Activated CD8-positive, alpha-beta memory T cell treated with anti-CD3 and anti-CD28 coated beads, Interleukin-2, amount 10 ng/mL, durations not matched to agents 7 days and 5 days (primary cell): ENCODE data around the gene MICA. TPM values are rescaled to one million over a fixed set of nuclear protein-coding genes. Genes with fewer than 3 reads are reported as not detected.
"Not testable (repeated sequence)": the region's sequence is repeated elsewhere in the genome, so short reads cannot be mapped to it uniquely, and the experiment has no call there.

ENCODE experiments used
- ATAC-seq: fragments of 150-1000 bp; cut with Tn5 transposase; one replicate; pipeline ENCODE4 v1.10.0; 2021; ENCODE audit warnings: moderate library complexity
- CTCF ChIA-PET: fragments of 350-600 bp; sonication (Branson Sonifier 250); formaldehyde crosslinking; loops from one replicate; lab custom pipeline; 2021; ENCODE audit warnings: antibody characterized with exemption; lab: Charles Lee
- DNase-seq: peaks from one replicate; pipeline ENCODE4 v3.0.0-alpha.2; 2020
- H3K27ac Mint-ChIP-seq: one replicate; pipeline ENCODE4 v1.8.0; 2021; ENCODE audit warnings: mild to moderate bottlenecking, mixed read lengths
- H3K27me3 Mint-ChIP-seq: one replicate; pipeline ENCODE4 v1.8.0; 2021; ENCODE audit warnings: mixed read lengths
- H3K36me3 Mint-ChIP-seq: one replicate; pipeline ENCODE4 v1.8.0; 2021; ENCODE audit warnings: mild to moderate bottlenecking, mixed read lengths
- H3K4me1 Mint-ChIP-seq: one replicate; pipeline ENCODE4 v1.8.0; 2021; ENCODE audit warnings: mixed read lengths
- H3K4me3 Mint-ChIP-seq: one replicate; pipeline ENCODE4 v1.8.0; 2021; ENCODE audit warnings: mild to moderate bottlenecking, moderate library complexity, mixed read lengths
- H3K9me3 Mint-ChIP-seq: one replicate; pipeline ENCODE4 v1.8.0; 2022; ENCODE audit warnings: low read depth, mixed read lengths
- total RNA-seq, 2 experiments: library from RNA; stranded (reverse); gene quantifications; one replicate each; pipeline ENCODE4 v1.2.3, GENCODE V29; 2021

Gene MICA
- total RNA-seq, 2 experiments from 2014 or later, result 15.6 to 24.7 TPM

DNA sequence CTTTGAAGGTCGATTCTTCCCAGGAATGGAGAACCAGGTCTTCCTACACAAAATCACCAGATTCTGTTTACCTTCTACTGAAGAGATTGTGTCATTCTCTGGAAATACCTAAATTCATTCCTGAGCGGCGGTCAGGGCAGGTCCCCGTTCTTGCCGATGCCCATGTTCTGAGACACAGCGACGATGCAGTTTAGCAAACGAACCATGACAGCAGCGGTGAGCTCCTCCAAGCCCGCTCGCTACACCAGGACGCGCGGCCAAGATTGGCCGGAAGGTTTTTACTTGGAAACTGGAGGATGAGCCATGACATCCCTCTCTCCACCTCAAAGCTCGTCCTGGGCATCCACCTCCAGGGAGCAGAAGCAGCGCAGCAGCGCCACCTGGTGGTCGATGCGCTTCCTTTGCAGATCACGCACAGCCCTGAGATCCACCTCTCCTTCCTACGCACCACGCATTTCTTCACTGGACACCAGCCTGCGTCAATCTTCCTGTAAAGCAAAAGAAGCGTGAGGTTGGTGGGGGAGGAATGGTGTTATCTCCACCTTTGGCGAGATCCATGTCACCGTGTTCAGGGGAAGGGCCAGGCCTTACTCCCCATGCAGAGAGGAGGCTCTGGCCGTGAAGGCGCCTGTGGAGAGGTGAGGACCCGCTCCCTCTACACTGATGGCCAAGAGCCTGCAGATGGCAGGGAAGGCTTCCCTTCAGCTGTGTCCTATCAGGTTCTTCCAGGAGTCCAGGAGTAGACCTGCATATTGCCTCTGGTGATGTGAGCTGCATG, 36.5 kb upstream of the MICA start:
- ATAC-seq (peak; percentile 100), DNase-seq (peak; percentile 92)
- Mint-ChIP-seq H3K9me3 (no peaks in the 10 kb centered on the region), H3K4me3 (peak overlapping the region; percentile 66), H3K27ac (no peak overlapping the region), H3K4me1 (peaks cover 13% of the 10 kb centered on the region), H3K36me3 (peaks cover 7% of the 10 kb centered on the region), H3K27me3 (peaks cover 73% of the 10 kb centered on the region)
- CTCF ChIA-PET, result interaction anchor here (0.6 to 4.6 kb wide), 54 partner anchors 8 to 287 kb away, joined by 3 to 63 read pairs (median 4); partner anchors contain the start of genes LST1, MICA, PSORS1C2 and TCF19

DNA sequence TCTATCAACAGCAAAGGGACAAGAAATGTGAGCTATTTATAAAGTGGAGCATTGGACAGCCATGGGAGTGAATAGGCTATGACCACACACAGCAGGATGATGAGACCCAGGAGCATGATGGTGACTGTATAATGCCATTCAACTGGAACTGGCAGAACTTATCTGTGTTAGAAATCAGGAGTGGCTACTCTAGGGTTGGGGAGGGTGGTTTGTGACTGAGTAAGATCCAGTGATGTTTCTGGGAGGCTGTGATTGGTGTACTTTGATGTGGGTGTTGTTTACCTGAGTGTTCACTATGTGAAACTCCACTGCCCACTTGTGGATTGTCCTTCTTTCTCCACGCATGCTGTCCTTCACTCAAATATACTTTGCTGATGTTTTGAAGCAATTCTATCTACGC, 34.9 kb upstream of the MICA start:
- no peak overlapping the region for H3K27ac Mint-ChIP-seq
- ATAC-seq (no peak), DNase-seq (no peak)
- H3K36me3 Mint-ChIP-seq, result peaks cover 6% of the 10 kb centered on the region
- no peak overlapping the region for H3K4me3 Mint-ChIP-seq
- no peaks in the 10 kb centered on the region for H3K9me3 Mint-ChIP-seq
- CTCF ChIA-PET, result interaction anchor here (1.1 to 4.6 kb wide), 5 partner anchors 71 to 214 kb away, joined by 3 to 63 read pairs (median 21); partner anchors contain the start of gene TCF19
- peaks cover 17% of the 10 kb centered on the region for H3K4me1 Mint-ChIP-seq
- peaks cover 75% of the 10 kb centered on the region for H3K27me3 Mint-ChIP-seq

DNA sequence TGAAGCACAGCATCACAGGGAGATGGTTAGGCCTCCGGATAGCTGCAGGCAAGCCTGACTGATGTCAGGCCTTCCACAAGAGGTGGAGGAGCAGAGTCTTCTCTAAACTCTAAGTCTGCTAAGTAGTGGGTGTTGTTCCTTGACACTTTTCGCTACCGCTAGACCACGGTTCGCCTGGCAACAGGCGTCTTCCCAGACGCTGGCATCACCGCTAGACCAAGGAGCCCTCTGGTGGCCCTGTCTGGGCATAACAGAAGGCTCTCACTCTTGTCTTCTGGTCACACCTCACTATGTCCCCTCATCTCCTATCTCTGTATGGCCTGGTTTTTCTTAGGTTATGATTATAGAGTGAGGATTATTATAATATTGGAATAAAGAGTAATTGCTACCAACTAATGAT, 29.3 kb upstream of the MICA start:
- CTCF ChIA-PET, H3K4me3 Mint-ChIP-seq, H3K36me3 Mint-ChIP-seq, DNase-seq, H3K9me3 Mint-ChIP-seq, ATAC-seq, H3K4me1 Mint-ChIP-seq, H3K27ac Mint-ChIP-seq: not testable (repeated sequence)
- peaks cover 43% of the 10 kb centered on the region for H3K27me3 Mint-ChIP-seq

DNA sequence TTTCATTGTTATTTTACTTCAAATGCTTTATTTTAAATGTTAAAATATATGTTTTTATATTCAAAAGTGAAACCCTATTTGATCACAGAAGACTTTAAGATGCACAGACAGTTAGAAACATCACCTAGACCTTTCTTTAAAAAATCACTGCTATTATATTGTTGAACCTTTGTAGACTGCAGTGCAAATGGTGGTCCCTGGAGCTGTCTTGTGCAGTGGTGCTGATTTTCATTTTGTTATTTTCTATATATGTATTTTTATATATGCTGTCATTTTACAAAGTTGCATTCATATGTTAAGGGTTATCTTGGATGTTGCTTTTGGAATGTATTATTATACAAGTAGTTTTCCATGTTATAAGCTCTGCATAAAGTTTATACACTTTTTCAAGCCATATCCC, 27.7 kb upstream of the MICA start:
- Mint-ChIP-seq H3K27me3 (peaks cover 42% of the 10 kb centered on the region), H3K9me3 (no peaks in the 10 kb centered on the region), H3K4me3 (no peak overlapping the region), H3K27ac (no peak overlapping the region), H3K4me1 (peaks cover 4% of the 10 kb centered on the region), H3K36me3 (peaks cover 1% of the 10 kb centered on the region)
- no peak for ATAC-seq
- no peak for DNase-seq
- CTCF ChIA-PET, result interaction anchor here (1.1 to 3.7 kb wide), 6 partner anchors 9 to 247 kb away, joined by 3 to 36 read pairs (median 4); no protein-coding TSS in a partner anchor

DNA sequence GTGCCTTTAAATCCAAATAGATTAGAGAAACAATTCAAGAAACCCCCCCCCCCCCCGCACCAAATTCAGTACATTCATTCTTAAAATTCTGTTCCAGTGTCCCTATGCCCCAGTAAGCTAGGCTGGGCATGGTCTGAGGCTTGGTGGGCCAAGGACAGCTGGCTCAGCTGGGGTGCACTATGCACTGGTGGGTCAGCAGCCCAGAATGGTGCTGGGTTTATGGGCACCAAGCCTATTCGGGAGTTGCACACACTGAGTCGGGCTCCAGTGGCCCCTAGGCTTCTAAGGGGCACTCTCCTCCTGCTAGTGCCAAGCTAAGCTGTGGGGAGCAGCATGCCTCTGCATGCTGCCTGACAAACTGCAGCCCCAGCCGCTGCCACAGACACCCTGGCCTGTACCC, 26.4 kb upstream of the MICA start:
- Mint-ChIP-seq H3K9me3 (no peaks in the 10 kb centered on the region), H3K4me1 (peaks cover 2% of the 10 kb centered on the region), H3K4me3 (no peak overlapping the region), H3K27me3 (peaks cover 50% of the 10 kb centered on the region), H3K27ac (no peak overlapping the region), H3K36me3 (peaks cover under 1% of the 10 kb centered on the region)
- no peak for ATAC-seq
- CTCF ChIA-PET, result interaction anchor here (1.1 to 3.7 kb wide), 5 partner anchors 10 to 248 kb away, joined by 3 to 36 read pairs (median 3); no protein-coding TSS in a partner anchor
- no peak for DNase-seq

DNA sequence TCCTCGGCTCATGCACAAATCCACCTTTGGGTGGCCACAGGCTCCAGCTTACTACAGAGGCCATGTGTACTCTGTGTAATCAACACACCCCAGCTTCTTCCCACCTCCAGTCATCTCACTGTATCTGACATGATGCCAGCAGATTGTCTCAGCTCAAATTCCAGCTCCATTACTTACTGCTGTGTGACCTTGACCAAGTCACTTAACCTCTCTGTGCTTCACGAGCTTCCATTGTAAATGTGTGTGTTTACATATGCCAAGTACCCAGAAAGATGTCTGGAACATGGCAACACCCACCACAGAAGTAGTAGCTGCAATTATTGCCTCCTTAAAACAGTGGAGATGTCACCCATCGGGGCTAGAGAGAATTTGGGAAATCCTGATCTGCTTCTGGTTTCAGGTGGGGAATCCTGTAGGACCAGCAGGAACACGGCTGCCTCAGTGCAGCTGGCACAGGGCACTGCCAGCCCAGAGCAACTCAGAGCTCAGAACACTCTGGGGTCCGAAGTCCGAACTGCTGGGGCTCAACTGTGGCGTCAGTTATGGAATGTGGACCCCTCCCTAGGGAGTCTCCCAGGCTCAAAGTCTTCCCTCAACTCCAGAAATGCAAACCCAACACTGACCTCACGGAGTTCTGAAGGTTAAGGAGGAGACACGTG, 25.2 kb upstream of the MICA start:
- peaks cover 40% of the 10 kb centered on the region for H3K27me3 Mint-ChIP-seq
- CTCF ChIA-PET, result interaction anchor here (0.7 to 3.7 kb wide), 2 partner anchors 12 to 21 kb away, joined by 3 to 36 read pairs; no protein-coding TSS in a partner anchor
- no peak overlapping the region for H3K4me3 Mint-ChIP-seq
- H3K4me1 Mint-ChIP-seq, result no peaks in the 10 kb centered on the region
- no peaks in the 10 kb centered on the region for H3K9me3 Mint-ChIP-seq
- no peaks in the 10 kb centered on the region for H3K36me3 Mint-ChIP-seq
- no peak for DNase-seq
- no peak overlapping the region for H3K27ac Mint-ChIP-seq
- no peak for ATAC-seq

DNA sequence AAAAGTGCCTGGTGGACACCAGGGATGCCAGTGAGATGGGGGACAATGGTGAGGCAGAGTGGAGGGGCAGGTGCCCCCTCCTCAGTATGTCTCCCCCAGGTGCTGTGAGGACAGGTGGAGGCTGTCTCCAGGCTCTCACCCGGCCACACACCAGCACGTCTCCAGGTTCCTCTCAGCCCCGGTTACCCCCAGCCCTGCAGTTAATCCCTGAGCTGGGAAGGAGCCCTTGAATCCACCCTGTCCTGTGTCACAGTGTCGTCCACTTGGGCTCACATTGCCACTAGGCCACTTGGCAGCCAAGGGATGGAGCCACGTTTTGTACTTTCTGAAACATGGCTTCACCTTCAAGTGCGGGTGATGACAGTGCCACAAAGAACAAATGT, 24.7 kb upstream of the MICA start:
- no peak for ATAC-seq
- Mint-ChIP-seq H3K4me1 (no peaks in the 10 kb centered on the region), H3K27me3 (peaks cover 39% of the 10 kb centered on the region), H3K36me3 (no peaks in the 10 kb centered on the region), H3K9me3 (no peaks in the 10 kb centered on the region), H3K4me3 (no peak overlapping the region), H3K27ac (no peak overlapping the region)
- no peak for DNase-seq
- CTCF ChIA-PET, result no interaction called here

DNA sequence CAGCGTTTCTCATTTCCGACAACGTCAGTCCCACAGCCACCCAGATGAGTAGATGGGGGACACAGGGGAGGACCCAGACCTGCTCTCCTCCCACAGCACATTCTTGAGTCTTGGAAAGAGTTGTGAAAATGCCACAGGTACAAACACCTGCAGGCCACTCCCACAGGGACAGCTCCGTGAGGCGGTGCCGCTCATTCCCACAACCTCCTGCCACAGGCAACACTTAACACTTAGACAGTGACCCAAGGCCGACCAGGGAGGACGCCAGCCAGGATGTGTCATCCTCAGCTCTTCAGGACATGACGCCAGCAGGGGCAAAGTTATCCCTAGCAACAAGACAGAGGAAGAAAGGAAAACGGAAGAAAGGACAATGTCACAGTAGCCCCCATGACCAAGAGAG, 23.5 kb upstream of the MICA start:
- no peaks in the 10 kb centered on the region for H3K9me3 Mint-ChIP-seq
- H3K27ac Mint-ChIP-seq, result no peak overlapping the region
- no peaks in the 10 kb centered on the region for H3K36me3 Mint-ChIP-seq
- CTCF ChIA-PET, result interaction anchor here (2.3 kb wide), 1 partner anchor 18 kb away, joined by 9 read pairs; no protein-coding TSS in a partner anchor
- no peak overlapping the region for H3K4me3 Mint-ChIP-seq
- peaks cover 43% of the 10 kb centered on the region for H3K27me3 Mint-ChIP-seq
- DNase-seq (no peak), ATAC-seq (no peak)
- H3K4me1 Mint-ChIP-seq, result no peaks in the 10 kb centered on the region

DNA sequence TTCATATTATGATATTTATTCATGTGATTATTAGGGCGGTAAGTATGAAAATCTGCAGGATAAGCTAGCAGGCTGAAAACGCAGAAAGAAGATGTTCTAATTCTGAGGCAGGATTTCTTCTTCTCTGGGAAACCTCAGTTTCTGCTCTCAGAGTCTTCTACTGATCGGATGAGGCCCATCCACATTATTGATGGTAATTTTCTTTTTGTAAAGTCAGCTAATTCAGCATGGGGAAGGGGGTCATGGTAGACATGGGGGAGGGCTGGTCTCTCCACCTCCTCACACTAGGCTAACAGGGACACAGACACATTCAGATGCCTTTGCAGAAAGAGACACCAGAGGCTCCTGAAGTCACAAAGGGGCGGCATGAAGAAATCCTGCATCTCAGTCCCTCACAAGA, 21.7 kb upstream of the MICA start:
- Mint-ChIP-seq H3K27me3 (peaks cover 40% of the 10 kb centered on the region), H3K36me3 (no peaks in the 10 kb centered on the region), H3K4me3 (no peak overlapping the region), H3K27ac (no peak overlapping the region), H3K4me1 (no peaks in the 10 kb centered on the region), H3K9me3 (no peaks in the 10 kb centered on the region)
- no peak for ATAC-seq
- CTCF ChIA-PET, result interaction anchor here (1.0 to 2.3 kb wide), 2 partner anchors 16 to 520 kb away, joined by 3 to 9 read pairs; no protein-coding TSS in a partner anchor
- no peak for DNase-seq

DNA sequence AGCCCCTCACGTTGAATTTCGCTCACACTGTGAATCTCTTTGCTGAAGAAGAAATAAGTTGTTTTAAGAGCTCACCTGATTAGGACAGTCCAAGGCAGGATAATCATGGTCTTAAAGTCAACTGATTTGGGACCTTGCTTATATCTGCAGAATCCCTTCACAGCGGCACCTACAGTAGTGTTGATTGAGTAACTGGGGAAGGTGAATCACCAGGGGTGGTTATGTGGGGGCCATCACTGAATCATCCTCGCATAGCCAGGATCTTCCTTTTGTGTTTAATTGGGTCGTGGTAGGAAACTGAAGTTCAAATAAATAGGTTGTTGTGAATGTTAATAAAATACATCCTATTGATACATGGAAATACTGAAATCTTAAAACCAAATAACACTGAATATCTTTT, 20.2 kb upstream of the MICA start:
- H3K4me3 Mint-ChIP-seq, result no peak overlapping the region
- CTCF ChIA-PET, result interaction anchor here (1.0 kb wide), 1 partner anchor 17 kb away, joined by 3 read pairs; no protein-coding TSS in a partner anchor
- H3K9me3 Mint-ChIP-seq, result no peaks in the 10 kb centered on the region
- H3K36me3 Mint-ChIP-seq, result no peaks in the 10 kb centered on the region
- H3K27me3 Mint-ChIP-seq, result peaks cover 40% of the 10 kb centered on the region
- no peak for ATAC-seq
- no peak for DNase-seq
- no peaks in the 10 kb centered on the region for H3K4me1 Mint-ChIP-seq
- H3K27ac Mint-ChIP-seq, result no peak overlapping the region

DNA sequence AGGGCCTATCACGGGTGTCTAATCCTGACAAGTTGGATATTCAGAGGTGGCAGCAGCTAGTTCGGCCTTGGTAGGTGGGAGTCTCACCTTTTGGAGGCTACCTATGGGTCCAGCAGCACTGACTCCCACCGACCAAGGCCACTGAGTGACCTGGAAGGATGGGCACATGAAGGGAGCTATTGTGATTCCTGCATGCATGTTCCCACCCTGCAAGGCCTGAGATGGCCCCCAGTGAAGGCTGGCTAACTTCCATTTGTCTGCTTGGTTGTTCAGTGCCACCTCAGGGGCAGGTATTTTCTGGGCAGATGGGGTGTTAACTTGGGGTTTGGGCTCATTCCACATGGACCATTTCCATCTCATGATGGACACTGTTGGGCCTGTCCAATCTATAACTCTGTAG, 18.4 kb upstream of the MICA start:
- ATAC-seq (no peak), DNase-seq (no peak)
- Mint-ChIP-seq H3K9me3 (no peaks in the 10 kb centered on the region), H3K4me1 (peaks cover 2% of the 10 kb centered on the region), H3K4me3 (no peak overlapping the region), H3K27me3 (peaks cover 27% of the 10 kb centered on the region), H3K27ac (no peak overlapping the region), H3K36me3 (no peaks in the 10 kb centered on the region)
- CTCF ChIA-PET, result interaction anchor here (1.7 kb wide), 1 partner anchor 11 kb away, joined by 3 read pairs; no protein-coding TSS in a partner anchor

DNA sequence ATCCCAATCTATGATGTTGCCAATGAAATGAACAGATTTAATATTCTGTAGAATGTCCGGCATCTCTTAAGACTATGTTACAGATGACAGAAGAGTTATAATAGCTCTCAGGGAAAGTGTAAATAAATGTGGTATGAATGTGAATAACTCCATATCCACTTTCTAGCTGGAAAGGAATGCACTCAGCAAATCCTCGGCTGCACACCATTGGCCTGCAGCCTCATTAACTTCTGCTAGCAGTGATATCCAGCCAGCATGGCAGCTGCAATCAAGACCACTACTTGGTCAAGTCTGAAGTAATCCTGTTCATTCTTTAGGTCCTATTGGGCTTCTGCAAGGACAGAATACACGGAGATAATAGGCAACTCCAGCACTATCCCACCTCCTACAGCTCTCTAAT, 17.3 kb upstream of the MICA start:
- Mint-ChIP-seq H3K27me3 (peaks cover 18% of the 10 kb centered on the region), H3K27ac (no peak overlapping the region), H3K36me3 (peaks cover 1% of the 10 kb centered on the region), H3K4me3 (no peak overlapping the region), H3K9me3 (no peaks in the 10 kb centered on the region), H3K4me1 (peaks cover 9% of the 10 kb centered on the region)
- CTCF ChIA-PET, result interaction anchor here (0.6 to 1.7 kb wide), 2 partner anchors 10 to 56 kb away, joined by 3 read pairs; no protein-coding TSS in a partner anchor
- ATAC-seq (no peak), DNase-seq (no peak)

DNA sequence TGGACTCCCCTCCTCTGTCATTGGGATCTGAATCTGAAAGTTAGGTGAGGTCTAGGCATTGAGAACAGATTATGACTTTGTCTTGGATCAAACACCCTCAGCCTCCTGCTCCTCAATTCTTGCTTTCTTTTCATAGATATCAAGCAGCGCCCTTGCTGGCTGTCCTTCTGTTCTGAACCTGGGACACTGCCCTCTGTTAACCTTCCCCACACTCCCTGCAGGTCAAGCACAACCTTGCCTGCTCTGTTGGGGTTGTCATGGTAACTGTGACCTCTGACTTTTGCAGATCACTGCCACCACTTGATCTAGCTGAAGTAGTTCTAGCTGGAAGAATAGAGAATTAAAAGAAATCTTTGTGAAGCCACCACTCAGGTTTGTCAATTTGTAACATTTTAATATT, 16.4 kb upstream of the MICA start:
- Mint-ChIP-seq H3K27me3 (peaks cover 11% of the 10 kb centered on the region), H3K9me3 (no peaks in the 10 kb centered on the region), H3K36me3 (peaks cover 1% of the 10 kb centered on the region), H3K4me3 (no peak overlapping the region), H3K4me1 (peaks cover 9% of the 10 kb centered on the region), H3K27ac (no peak overlapping the region)
- no peak for ATAC-seq
- DNase-seq, result no peak
- CTCF ChIA-PET, result no interaction called here
